Pancreas (tissue), 10 donors: ENCODE data around the gene GPRC5D. TPM values are rescaled to one million over a fixed set of nuclear protein-coding genes. Genes with fewer than 3 reads are reported as not detected.

ENCODE experiments used
- ATAC-seq, 4 donors: fragments of 200-7000 bp; cut with Tn5 transposase; one replicate each; pipeline versions ENCODE4 v1.8.0 to v1.9.1; 2020; ENCODE audit warnings: mild to moderate bottlenecking in 4 of 4, moderate library complexity in 4 of 4
- DNase-seq, 6 donors: peaks; one replicate each; pipeline ENCODE4 v3.0.0-alpha.2; 2020
- FAIRE-seq: peaks from 2 replicates; lab custom pipeline; 2012; peaks lifted over from hg19 to GRCh38; lab: Jason Lieb, UNC
- H3K27ac ChIP-seq, 4 donors: fragments of 200-600 bp; sonication (generic); 1 replicate in 3 of 4; 2 replicates in 1 of 4; pipeline versions ENCODE4 v1.5.0 to v1.8.0; 2020
- H3K27me3 ChIP-seq, 4 donors: fragments of 200-600 bp; one replicate each; pipeline ENCODE4 v1.8.0; 2021
- H3K36me3 ChIP-seq, 3 donors: fragments of 200-600 bp; sonication (generic) in 1 of 3; one replicate each; pipeline versions ENCODE4 v1.5.0 to v1.8.0; 2020 to 2021
- H3K4me1 ChIP-seq, 3 donors: fragments of 200-600 bp; one replicate each; pipeline ENCODE4 v1.8.0; 2021
- H3K4me3 ChIP-seq, 4 donors: fragments of 200-600 bp; sonication (generic) in 2 of 4; one replicate each; pipeline versions ENCODE4 v1.5.0 to v1.8.0; 2020 to 2021
- H3K9me3 ChIP-seq, 4 donors: fragments of 200-600 bp; one replicate each; pipeline ENCODE4 v1.8.0; 2021
- CTCF ChIP-seq, 4 donors: fragments of 200-600 bp; sonication (generic) in 3 of 4; IDR thresholded peaks; one replicate each; pipeline versions ENCODE4 v1.5.0 to v1.8.0; 2021; ENCODE audit warnings: antibody characterized with exemption in 4 of 4
- WGBS, 2 donors: extraction: QIAGEN DNeasy Blood & Tissue Kit; methylation state at CpG; one replicate each; pipeline ENCODE4 v1.1.7; 2013; 5-methylcytosine and 5-hydroxymethylcytosine counted together
- intact Hi-C, 3 donors: fragments of 100-400 bp; cut with DNase I; formaldehyde crosslinking; loops; one replicate each; pipeline versions ENCODE4 v1.11.1 to v1.14.2; 2022
- polyA plus RNA-seq, 2 donors: library from polyadenylated mRNA; stranded (reverse); fragments of 200-250 nt; gene quantifications; one replicate each; pipeline ENCODE4 v1.2.3, GENCODE V29; 2013
- total RNA-seq, 6 donors: library from RNA; stranded (reverse); fragmentation: NEBNext Ultra II Directional in 4 of 6; extraction: Animal tissue kit (Norgen Biotek cat#: 25700) in 4 of 6; gene quantifications; one replicate each; pipeline versions ENCODE4 v1.2.1 to v1.2.4, GENCODE V29; 2021 to 2023
- donor health status: healthy with polysubstance abuse.
- donor health status: DM: no; HTN: no; CAD: no; lungs with moderate emphysema.
- donor health status: DM: no; HTN: no; CAD: no.
- donor health status: control.
- donor health status: control.
- donor health status: Bipolar disorder and iron deficiency.
- donor health status: DM: yes; HTN: yes; CAD: no.
- donor health status: DM: no; HTN: no; CAD: no.
- donor health status: DM: no; HTN: no; CAD: no.
- donor health status: DM: yes; HTN: yes; CAD: no.

GPRC5D gene
- total and polyA plus RNA-seq, 8 donors = 0.24 to 0.42 (median 0.33) TPM; not detected in 5

GRCh38 chr12:12939888-12940287 lies 12.1 kb downstream of the GPRC5D start:
- DNase-seq (no peak), ATAC-seq (no peak), FAIRE-seq (no peak)
- Histone ChIP-seq H3K4me3 (no peak overlapping the region), H3K4me1 (no peaks in the 10 kb centered on the region), H3K36me3 (no peaks in the 10 kb centered on the region), H3K27ac (no peak overlapping the region), H3K9me3 (no peaks in the 10 kb centered on the region), H3K27me3 (no peaks in the 10 kb centered on the region)
- no peak for TF ChIP-seq CTCF (IDR thresholded peaks at IDR 0.05)
- intact Hi-C loops = no loop called here
- 79 to 83% methylated on average over 1 of the region's 1 CpG for WGBS, 2 donors

DNA sequence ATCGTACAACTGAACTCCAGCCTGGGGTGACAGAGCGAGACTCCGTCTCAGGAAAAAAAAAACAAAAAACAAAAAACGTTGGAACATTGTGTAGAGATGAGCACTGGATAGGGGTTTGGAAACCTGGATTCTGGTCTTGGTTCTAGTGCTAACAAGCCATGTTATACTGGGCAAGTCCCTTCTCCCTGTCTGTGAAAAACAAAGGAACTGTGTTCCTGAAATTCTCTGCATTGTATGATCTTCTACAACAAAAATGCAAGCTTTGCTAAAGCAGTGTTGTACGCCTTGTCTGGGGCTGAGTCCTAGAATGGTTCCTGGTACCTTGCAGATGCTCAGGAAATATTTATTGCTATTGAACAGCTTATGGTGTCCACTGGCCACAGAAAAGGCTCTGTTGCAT lies 13.4 kb downstream of the GPRC5D start:
- no peak overlapping the region for H3K27ac ChIP-seq
- H3K27me3 ChIP-seq = no peaks in the 10 kb centered on the region
- intact Hi-C loops = no loop called here
- DNase-seq = no peak
- H3K4me1 ChIP-seq = no peaks in the 10 kb centered on the region
- FAIRE-seq = no peak
- no peaks in the 10 kb centered on the region for H3K9me3 ChIP-seq
- TF ChIP-seq CTCF (IDR thresholded peaks at IDR 0.05) = no peak
- no peak for ATAC-seq
- H3K4me3 ChIP-seq = no peak overlapping the region
- no peaks in the 10 kb centered on the region for H3K36me3 ChIP-seq
- WGBS, 2 donors = 81 to 83% methylated on average over 5 of the region's 5 CpGs

GRCh38 chr12:12936983-12937491 lies 14.9 kb downstream of the GPRC5D start:
- 95 to 98% methylated on average over 11 of the region's 11 CpGs for WGBS, 2 donors
- Histone ChIP-seq H3K9me3 (no peaks in the 10 kb centered on the region), H3K36me3 (no peaks in the 10 kb centered on the region), H3K4me3 (no peak overlapping the region), H3K27ac (no peak overlapping the region), H3K27me3 (no peaks in the 10 kb centered on the region), H3K4me1 (no peaks in the 10 kb centered on the region)
- intact Hi-C loops = no loop called here
- ATAC-seq (no peak), DNase-seq (no peak), FAIRE-seq (no peak)
- TF ChIP-seq CTCF (IDR thresholded peaks at IDR 0.05) = no peak

DNA sequence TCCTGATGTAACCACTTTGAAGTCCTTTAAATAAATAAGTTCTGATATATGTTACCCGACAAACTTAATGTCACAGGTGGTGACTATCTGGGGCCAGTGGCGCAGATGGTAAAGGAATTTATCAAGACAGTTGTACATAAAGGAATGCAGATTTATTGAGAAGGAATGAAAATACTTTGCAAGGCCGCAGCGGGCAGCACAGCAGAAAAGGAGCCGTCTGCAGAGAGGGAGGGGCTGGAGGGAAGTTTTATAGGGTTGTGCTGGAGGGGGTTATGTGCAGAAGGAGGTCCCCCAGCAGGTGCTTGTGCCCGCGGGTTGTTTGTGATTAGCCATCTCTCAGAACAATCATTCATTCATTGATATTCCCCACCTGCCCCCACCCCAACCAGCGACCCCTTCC lies 17.4 kb downstream of the GPRC5D start:
- 56 to 64% methylated on average over 8 of the region's 8 CpGs for WGBS, 2 donors
- DNase-seq (no peak), ATAC-seq (no peak), FAIRE-seq (no peak)
- Histone ChIP-seq H3K9me3 (no peaks in the 10 kb centered on the region), H3K27ac (no peak overlapping the region), H3K4me1 (no peaks in the 10 kb centered on the region), H3K4me3 (no peak overlapping the region), H3K36me3 (no peaks in the 10 kb centered on the region), H3K27me3 (no peaks in the 10 kb centered on the region)
- intact Hi-C loops = no loop called here
- no peak for TF ChIP-seq CTCF (IDR thresholded peaks at IDR 0.05)

DNA sequence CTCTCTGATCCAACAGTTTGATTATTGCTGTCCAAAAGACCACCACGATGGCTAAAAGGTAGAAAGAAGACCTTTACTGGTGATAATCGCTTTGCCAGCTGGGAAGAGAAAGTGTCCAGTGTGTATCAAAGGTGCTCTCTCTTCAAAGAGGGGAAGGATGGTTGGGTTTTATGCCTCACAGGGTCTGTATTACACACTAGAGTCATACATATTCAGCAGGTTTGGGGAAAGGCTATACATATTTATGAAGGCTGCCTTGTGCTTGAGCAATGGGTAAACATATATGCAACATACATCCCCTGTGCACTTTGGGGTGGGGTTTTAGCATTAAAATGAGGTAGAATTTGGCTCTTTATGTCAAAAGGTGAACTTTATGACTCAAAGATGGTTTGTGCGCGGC lies 18.2 kb downstream of the GPRC5D start:
- no peak for FAIRE-seq
- intact Hi-C loops = no loop called here

More for the DNA sequence above, 18.2 kb downstream of the GPRC5D start:
- Histone ChIP-seq H3K27me3 (no peaks in the 10 kb centered on the region), H3K27ac (no peak overlapping the region), H3K36me3 (no peaks in the 10 kb centered on the region), H3K9me3 (no peaks in the 10 kb centered on the region), H3K4me1 (no peaks in the 10 kb centered on the region), H3K4me3 (no peak overlapping the region)
- ATAC-seq = no peak
- no peak for DNase-seq
- TF ChIP-seq CTCF (IDR thresholded peaks at IDR 0.05) = no peak
- WGBS, 2 donors = 85 to 93% methylated on average over 4 of the region's 4 CpGs
